ENCODE results near the gene LPCAT2.

LPCAT2 gene

GRCh38 chr16:55555436-55555835, 46.6 kb downstream of the LPCAT2 start:
- H3K9me3 ChIP-seq (ENCODE audit: control insufficient read depth in 2 of 2, low read length in 2 of 2) = no peaks in the 10 kb centered on the region
- H3K36me3 ChIP-seq (ENCODE audit: control insufficient read depth in 2 of 2, insufficient read depth in 2 of 2, low read length in 2 of 2) = no peaks in the 10 kb centered on the region
- no peaks in the 10 kb centered on the region for H3K27me3 ChIP-seq (ENCODE audit: control insufficient read depth in 1 of 2, insufficient read depth in 2 of 2, low read length in 2 of 2)
- H3K4me3 ChIP-seq (ENCODE audit: low read length in 2 of 2) = no peak overlapping the region
- H3K4me1 ChIP-seq (ENCODE audit: control insufficient read depth, insufficient read depth, low read length) = peaks cover 4% of the 10 kb centered on the region
- no peak overlapping the region for H3K27ac ChIP-seq (ENCODE audit: low read length)
- H3K9ac ChIP-seq (ENCODE audit: low read length in 2 of 2) = no peak overlapping the region

GRCh38 chr16:55557186-55557585, 48.3 kb downstream of the LPCAT2 start:
- Histone ChIP-seq H3K36me3 (ENCODE audit: control insufficient read depth in 2 of 2, insufficient read depth in 2 of 2, low read length in 2 of 2) (no peaks in the 10 kb centered on the region), H3K4me1 (ENCODE audit: control insufficient read depth, insufficient read depth, low read length) (peaks cover 4% of the 10 kb centered on the region), H3K9me3 (ENCODE audit: control insufficient read depth in 2 of 2, low read length in 2 of 2) (no peaks in the 10 kb centered on the region), H3K4me3 (ENCODE audit: low read length in 2 of 2) (no peak overlapping the region), H3K27ac (ENCODE audit: low read length) (no peak overlapping the region), H3K27me3 (ENCODE audit: control insufficient read depth in 1 of 2, insufficient read depth in 2 of 2, low read length in 2 of 2) (no peaks in the 10 kb centered on the region), H3K9ac (ENCODE audit: low read length in 2 of 2) (no peak overlapping the region)

- Histone ChIP-seq H3K9me3 (ENCODE audit: control insufficient read depth in 2 of 2, low read length in 2 of 2) (no peaks in the 10 kb centered on the region), H3K9ac (ENCODE audit: low read length in 2 of 2) (no peak overlapping the region), H3K27me3 (ENCODE audit: control insufficient read depth in 1 of 2, insufficient read depth in 2 of 2, low read length in 2 of 2) (no peaks in the 10 kb centered on the region), H3K36me3 (ENCODE audit: control insufficient read depth in 2 of 2, insufficient read depth in 2 of 2, low read length in 2 of 2) (no peaks in the 10 kb centered on the region), H3K4me1 (ENCODE audit: control insufficient read depth, insufficient read depth, low read length) (peaks cover 4% of the 10 kb centered on the region), H3K27ac (ENCODE audit: low read length) (no peak overlapping the region), H3K4me3 (ENCODE audit: low read length in 2 of 2) (no peak overlapping the region)
These were observed 50.4 kb downstream of the LPCAT2 start for GRCh38 chr16:55559233-55559632.

- no peak overlapping the region for H3K27ac ChIP-seq (ENCODE audit: low read length)
- no peaks in the 10 kb centered on the region for H3K27me3 ChIP-seq (ENCODE audit: control insufficient read depth in 1 of 2, insufficient read depth in 2 of 2, low read length in 2 of 2)
- H3K4me3 ChIP-seq (ENCODE audit: low read length in 2 of 2) = no peak overlapping the region
- no peaks in the 10 kb centered on the region for H3K36me3 ChIP-seq (ENCODE audit: control insufficient read depth in 2 of 2, insufficient read depth in 2 of 2, low read length in 2 of 2)
- no peaks in the 10 kb centered on the region for H3K9me3 ChIP-seq (ENCODE audit: control insufficient read depth in 2 of 2, low read length in 2 of 2)
- H3K9ac ChIP-seq (ENCODE audit: low read length in 2 of 2) = no peak overlapping the region
- H3K4me1 ChIP-seq (ENCODE audit: control insufficient read depth, insufficient read depth, low read length) = peaks cover 4% of the 10 kb centered on the region
These were observed 51.2 kb downstream of the LPCAT2 start for GRCh38 chr16:55559933-55560516.

GRCh38 chr16:55561319-55561848, 52.5 kb downstream of the LPCAT2 start:
- no peak overlapping the region for H3K27ac ChIP-seq (ENCODE audit: low read length)
- no peaks in the 10 kb centered on the region for H3K9me3 ChIP-seq (ENCODE audit: control insufficient read depth in 2 of 2, low read length in 2 of 2)
- H3K4me1 ChIP-seq (ENCODE audit: control insufficient read depth, insufficient read depth, low read length) = peaks cover 4% of the 10 kb centered on the region
- H3K4me3 ChIP-seq (ENCODE audit: low read length in 2 of 2) = no peak overlapping the region
- H3K36me3 ChIP-seq (ENCODE audit: control insufficient read depth in 2 of 2, insufficient read depth in 2 of 2, low read length in 2 of 2) = no peaks in the 10 kb centered on the region
- H3K9ac ChIP-seq (ENCODE audit: low read length in 2 of 2) = no peak overlapping the region
- H3K27me3 ChIP-seq (ENCODE audit: control insufficient read depth in 1 of 2, insufficient read depth in 2 of 2, low read length in 2 of 2) = no peaks in the 10 kb centered on the region

GRCh38 chr16:55562936-55563335, 54.1 kb downstream of the LPCAT2 start:
- Histone ChIP-seq H3K27ac (ENCODE audit: low read length) (no peak overlapping the region), H3K4me1 (ENCODE audit: control insufficient read depth, insufficient read depth, low read length) (peaks cover 4% of the 10 kb centered on the region), H3K9me3 (ENCODE audit: control insufficient read depth in 2 of 2, low read length in 2 of 2) (no peaks in the 10 kb centered on the region), H3K4me3 (ENCODE audit: low read length in 2 of 2) (no peak overlapping the region), H3K9ac (ENCODE audit: low read length in 2 of 2) (no peak overlapping the region), H3K36me3 (ENCODE audit: control insufficient read depth in 2 of 2, insufficient read depth in 2 of 2, low read length in 2 of 2) (no peaks in the 10 kb centered on the region), H3K27me3 (ENCODE audit: control insufficient read depth in 1 of 2, insufficient read depth in 2 of 2, low read length in 2 of 2) (no peaks in the 10 kb centered on the region)

- H3K36me3 ChIP-seq (ENCODE audit: control insufficient read depth in 2 of 2, insufficient read depth in 2 of 2, low read length in 2 of 2) = no peaks in the 10 kb centered on the region
These were observed 54.9 kb downstream of the LPCAT2 start for GRCh38 chr16:55563797-55564196.

GRCh38 chr16:55565086-55565485, 56.2 kb downstream of the LPCAT2 start:
- Histone ChIP-seq H3K9me3 (ENCODE audit: control insufficient read depth in 2 of 2, low read length in 2 of 2) (no peaks in the 10 kb centered on the region), H3K27ac (ENCODE audit: low read length) (no peak overlapping the region), H3K36me3 (ENCODE audit: control insufficient read depth in 2 of 2, insufficient read depth in 2 of 2, low read length in 2 of 2) (no peaks in the 10 kb centered on the region), H3K27me3 (ENCODE audit: control insufficient read depth in 1 of 2, insufficient read depth in 2 of 2, low read length in 2 of 2) (no peaks in the 10 kb centered on the region), H3K4me3 (ENCODE audit: low read length in 2 of 2) (no peak overlapping the region), H3K4me1 (ENCODE audit: control insufficient read depth, insufficient read depth, low read length) (peaks cover 11% of the 10 kb centered on the region), H3K9ac (ENCODE audit: low read length in 2 of 2) (no peak overlapping the region)

More at GRCh38 chr16:55563797-55564196, 54.9 kb downstream of the LPCAT2 start:
- Histone ChIP-seq H3K27me3 (ENCODE audit: control insufficient read depth in 1 of 2, insufficient read depth in 2 of 2, low read length in 2 of 2) (no peaks in the 10 kb centered on the region), H3K4me3 (ENCODE audit: low read length in 2 of 2) (no peak overlapping the region), H3K4me1 (ENCODE audit: control insufficient read depth, insufficient read depth, low read length) (peaks cover 8% of the 10 kb centered on the region), H3K9ac (ENCODE audit: low read length in 2 of 2) (no peak overlapping the region), H3K9me3 (ENCODE audit: control insufficient read depth in 2 of 2, low read length in 2 of 2) (no peaks in the 10 kb centered on the region), H3K27ac (ENCODE audit: low read length) (no peak overlapping the region)

- Histone ChIP-seq H3K27ac (ENCODE audit: low read length) (no peak within 1 kb of the TSS), H3K36me3 (ENCODE audit: control insufficient read depth in 2 of 2, insufficient read depth in 2 of 2, low read length in 2 of 2) (no peaks in the 10 kb centered on the region), H3K4me1 (ENCODE audit: control insufficient read depth, insufficient read depth, low read length) (peaks cover 11% of the 10 kb centered on the region)
These were observed 57.7 kb downstream of the LPCAT2 start, which contains the start of gene CAPNS2 for GRCh38 chr16:55566432-55567175. Gene CAPNS2 (plus strand): TSS chr16:55566684. CDS start chr16:55566757, 73 bp downstream.

GRCh38 chr16:55567382-55567781, 58.5 kb downstream of the LPCAT2 start:
- Histone ChIP-seq H3K4me1 (ENCODE audit: control insufficient read depth, insufficient read depth, low read length) (peaks cover 11% of the 10 kb centered on the region), H3K9ac (ENCODE audit: low read length in 2 of 2) (no peak overlapping the region), H3K27me3 (ENCODE audit: control insufficient read depth in 1 of 2, insufficient read depth in 2 of 2, low read length in 2 of 2) (no peaks in the 10 kb centered on the region), H3K27ac (ENCODE audit: low read length) (no peak overlapping the region), H3K4me3 (ENCODE audit: low read length in 2 of 2) (no peak overlapping the region), H3K36me3 (ENCODE audit: control insufficient read depth in 2 of 2, insufficient read depth in 2 of 2, low read length in 2 of 2) (no peaks in the 10 kb centered on the region), H3K9me3 (ENCODE audit: control insufficient read depth in 2 of 2, low read length in 2 of 2) (no peaks in the 10 kb centered on the region)

More at GRCh38 chr16:55566432-55567175, 57.7 kb downstream of the LPCAT2 start, which contains the start of gene CAPNS2:
- H3K4me3 ChIP-seq (ENCODE audit: low read length in 2 of 2) = no peak within 1 kb of the TSS
- no peaks in the 10 kb centered on the region for H3K9me3 ChIP-seq (ENCODE audit: control insufficient read depth in 2 of 2, low read length in 2 of 2)
- H3K9ac ChIP-seq (ENCODE audit: low read length in 2 of 2) = no peak within 1 kb of the TSS
- H3K27me3 ChIP-seq (ENCODE audit: control insufficient read depth in 1 of 2, insufficient read depth in 2 of 2, low read length in 2 of 2) = no peaks in the 10 kb centered on the region

GRCh38 chr16:55568207-55568606, 59.3 kb downstream of the LPCAT2 start:
- no peak overlapping the region for H3K4me3 ChIP-seq (ENCODE audit: low read length in 2 of 2)
- H3K27ac ChIP-seq (ENCODE audit: low read length) = no peak overlapping the region
- no peaks in the 10 kb centered on the region for H3K9me3 ChIP-seq (ENCODE audit: control insufficient read depth in 2 of 2, low read length in 2 of 2)
- H3K36me3 ChIP-seq (ENCODE audit: control insufficient read depth in 2 of 2, insufficient read depth in 2 of 2, low read length in 2 of 2) = no peaks in the 10 kb centered on the region
- H3K4me1 ChIP-seq (ENCODE audit: control insufficient read depth, insufficient read depth, low read length) = peaks cover 11% of the 10 kb centered on the region
- no peaks in the 10 kb centered on the region for H3K27me3 ChIP-seq (ENCODE audit: control insufficient read depth in 1 of 2, insufficient read depth in 2 of 2, low read length in 2 of 2)
- no peak overlapping the region for H3K9ac ChIP-seq (ENCODE audit: low read length in 2 of 2)
